Testis (tissue), 3 donors: ENCODE results near the gene RAB12. TPM values are rescaled to one million over a fixed set of nuclear protein-coding genes. Genes with fewer than 3 reads are reported as not detected.
"Not testable (repeated sequence)": the region's sequence is repeated elsewhere in the genome, so short reads cannot be mapped to it uniquely, and the experiment has no call there.

ENCODE experiments used
- DNase-seq: peaks from one replicate; pipeline ENCODE4 v3.0.0-alpha.2; 2019
- H3K27ac ChIP-seq, 2 donors: fragments of 200-600 bp; sonication (generic); one replicate each; pipeline ENCODE4 v1.5.1; 2019
- H3K27me3 ChIP-seq: fragments of 200-600 bp; sonication (generic); one replicate; pipeline ENCODE4 v1.5.1; 2019
- H3K36me3 ChIP-seq: fragments of 200-600 bp; sonication (generic); one replicate; pipeline ENCODE4 v1.5.1; 2017; ENCODE audit warnings: low read depth; ENCODE audit errors: missing control alignments
- H3K4me1 ChIP-seq: fragments of 200-600 bp; sonication (generic); one replicate; pipeline ENCODE4 v1.5.1; 2019
- H3K4me3 ChIP-seq, 2 donors: fragments of 200-600 bp; sonication (generic); one replicate each; pipeline ENCODE4 v1.5.1; 2017 to 2019
- H3K9me3 ChIP-seq: fragments of 200-600 bp; sonication (generic); one replicate; pipeline ENCODE4 v1.5.1; 2017
- POLR2A ChIP-seq: fragments of 450-650 bp; IDR thresholded peaks from one replicate; pipeline ENCODE4 v1.6.1; 2017; ENCODE audit warnings: antibody characterized with exemption, mild to moderate bottlenecking, moderate library complexity
- WGBS, 2 donors: methylation state at CpG; one replicate each; pipeline ENCODE4 v1.1.5; 2018; 5-methylcytosine and 5-hydroxymethylcytosine counted together
- intact Hi-C: fragments of 100-400 bp; cut with DNase I; formaldehyde crosslinking; loops from one replicate; pipeline ENCODE4 v1.15.1; 2023; ENCODE audit warnings: low total_unique reads
- polyA plus RNA-seq: library from polyadenylated mRNA; stranded (reverse); fragments of 350-450 nt; fragmentation: Illumina TruSeq; extraction: RNeasy Lipid Tissue Mini Kit (QIAGEN cat#74804); gene quantifications from one replicate; pipeline ENCODE4 v1.2.3, GENCODE V29; 2014; ENCODE audit warnings: low read depth, low replicate concordance; ENCODE audit not compliant: insufficient read depth
- total RNA-seq, 2 donors: library from RNA; depleted of rRNA; stranded (reverse); fragments of >200 nt; gene quantifications; one replicate each; pipeline ENCODE4 v1.2.3, GENCODE V29; 2016
- TF ChIP-seq, protein P1 (sequence below), 3 experiments: fragments of 450-650 bp in 2 of 3; fragments of 200-600 bp in 1 of 3; sonication (generic) in 1 of 3; IDR thresholded peaks; one replicate each; pipeline ENCODE4 v1.5.1; 2016 to 2019; ENCODE audit warnings: antibody characterized with exemption in 3 of 3, mild to moderate bottlenecking in 2 of 3, moderate library complexity in 1 of 3

RAB12 gene
- total and polyA plus RNA-seq, 3 donors from 2014 or later, result 28.0 to 52.0 (median 39.8) TPM

DNA sequence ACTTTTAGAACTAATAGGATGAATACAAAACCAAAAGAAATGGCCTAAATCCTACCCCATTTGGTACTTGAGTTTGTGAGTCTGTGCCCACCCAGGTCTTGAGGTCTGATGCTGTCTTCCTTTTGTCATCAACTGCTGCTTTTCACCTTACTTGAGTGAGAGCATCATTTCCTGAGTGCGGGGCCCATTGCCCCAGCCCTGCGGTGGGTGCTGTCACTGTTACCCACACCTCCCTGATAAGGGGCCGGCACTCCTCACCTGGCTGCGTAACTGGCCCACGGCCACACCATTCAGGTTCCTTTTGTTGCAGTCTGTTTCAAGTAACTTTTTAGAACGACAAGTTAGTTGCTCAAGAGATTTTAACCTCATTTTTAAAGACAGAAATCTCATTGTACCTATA is 25.3 kb downstream of the RAB12 start:
- TF ChIP-seq POLR2A, result no peak
- TF ChIP-seq, protein P1, sequence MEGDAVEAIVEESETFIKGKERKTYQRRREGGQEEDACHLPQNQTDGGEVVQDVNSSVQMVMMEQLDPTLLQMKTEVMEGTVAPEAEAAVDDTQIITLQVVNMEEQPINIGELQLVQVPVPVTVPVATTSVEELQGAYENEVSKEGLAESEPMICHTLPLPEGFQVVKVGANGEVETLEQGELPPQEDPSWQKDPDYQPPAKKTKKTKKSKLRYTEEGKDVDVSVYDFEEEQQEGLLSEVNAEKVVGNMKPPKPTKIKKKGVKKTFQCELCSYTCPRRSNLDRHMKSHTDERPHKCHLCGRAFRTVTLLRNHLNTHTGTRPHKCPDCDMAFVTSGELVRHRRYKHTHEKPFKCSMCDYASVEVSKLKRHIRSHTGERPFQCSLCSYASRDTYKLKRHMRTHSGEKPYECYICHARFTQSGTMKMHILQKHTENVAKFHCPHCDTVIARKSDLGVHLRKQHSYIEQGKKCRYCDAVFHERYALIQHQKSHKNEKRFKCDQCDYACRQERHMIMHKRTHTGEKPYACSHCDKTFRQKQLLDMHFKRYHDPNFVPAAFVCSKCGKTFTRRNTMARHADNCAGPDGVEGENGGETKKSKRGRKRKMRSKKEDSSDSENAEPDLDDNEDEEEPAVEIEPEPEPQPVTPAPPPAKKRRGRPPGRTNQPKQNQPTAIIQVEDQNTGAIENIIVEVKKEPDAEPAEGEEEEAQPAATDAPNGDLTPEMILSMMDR (IDR thresholded peaks at IDR 0.05), result no peak
- Histone ChIP-seq H3K4me3 (no peak overlapping the region), H3K9me3 (no peaks in the 10 kb centered on the region), H3K36me3 (no peaks in the 10 kb centered on the region), H3K4me1 (no peaks in the 10 kb centered on the region), H3K27me3 (no peaks in the 10 kb centered on the region), H3K27ac (no peak overlapping the region)
- intact Hi-C loops, result no loop called here
- 93 to 95% methylated on average over 6 of the region's 6 CpGs for WGBS, 2 donors
- DNase-seq, result no peak

DNA sequence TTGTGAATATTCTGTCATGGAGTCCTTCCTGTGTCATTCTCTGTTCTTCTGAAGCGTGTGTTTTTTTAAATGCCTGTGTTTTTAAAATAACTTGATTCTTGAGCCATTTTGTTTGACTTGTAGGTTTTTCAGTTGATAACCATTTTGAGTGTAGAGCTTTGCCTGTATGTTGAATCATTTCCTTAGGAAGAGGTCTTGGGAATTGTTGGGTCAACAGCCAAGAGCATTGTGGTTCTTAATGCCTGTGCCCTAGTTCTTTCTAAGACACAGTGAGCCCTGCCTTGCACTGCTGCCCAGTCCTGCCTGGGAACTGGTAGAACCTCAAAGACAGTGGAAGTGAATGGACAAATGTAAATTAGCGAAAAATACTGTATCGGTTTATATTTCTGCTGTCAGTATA is 25.9 kb downstream of the RAB12 start:
- H3K27ac ChIP-seq, result no peak overlapping the region
- intact Hi-C loops, result no loop called here
- no peaks in the 10 kb centered on the region for H3K9me3 ChIP-seq
- no peaks in the 10 kb centered on the region for H3K27me3 ChIP-seq
- no peaks in the 10 kb centered on the region for H3K4me1 ChIP-seq
- no peak overlapping the region for H3K4me3 ChIP-seq
- no peak for TF ChIP-seq POLR2A
- TF ChIP-seq, protein P1 (IDR thresholded peaks at IDR 0.05), result no peak
- DNase-seq, result no peak
- WGBS, 2 donors, result 93 to 98% methylated on average over 3 of the region's 3 CpGs
- H3K36me3 ChIP-seq, result no peaks in the 10 kb centered on the region

DNA sequence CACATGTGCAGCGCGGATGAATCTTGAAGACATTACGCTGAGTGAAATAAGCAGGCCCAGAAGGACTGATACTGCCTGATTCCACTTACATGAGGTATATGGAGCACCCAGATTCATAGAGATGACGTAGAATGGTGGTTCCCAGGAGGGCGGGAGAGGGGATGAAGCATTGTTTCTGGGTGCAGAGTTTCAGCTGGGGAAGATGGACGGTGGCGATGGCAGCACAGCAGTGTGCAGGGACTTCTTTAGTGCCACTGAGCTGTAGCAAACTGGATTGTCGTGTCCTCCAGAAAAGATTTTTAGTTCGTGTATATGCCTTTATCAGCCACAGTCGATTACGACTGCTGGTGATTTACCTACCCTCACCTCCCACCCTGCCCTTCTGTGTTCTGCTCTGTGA is 30.5 kb downstream of the RAB12 start:
- Histone ChIP-seq H3K36me3 (no peaks in the 10 kb centered on the region), H3K4me1 (no peaks in the 10 kb centered on the region), H3K27ac (no peak overlapping the region), H3K4me3 (no peak overlapping the region), H3K27me3 (no peaks in the 10 kb centered on the region), H3K9me3 (no peaks in the 10 kb centered on the region)
- DNase-seq, result no peak
- intact Hi-C loops, result no loop called here
- TF ChIP-seq, protein P1 (IDR thresholded peaks at IDR 0.05), result no peak
- no peak for TF ChIP-seq POLR2A
- WGBS, 2 donors, result 92 to 93% methylated on average over 11 of the region's 11 CpGs

- no peaks in the 10 kb centered on the region for H3K9me3 ChIP-seq
- H3K36me3 ChIP-seq, result no peaks in the 10 kb centered on the region
- H3K4me3 ChIP-seq, result no peak overlapping the region
- H3K27me3 ChIP-seq, result no peaks in the 10 kb centered on the region
- H3K4me1 ChIP-seq, result no peaks in the 10 kb centered on the region
- no peak for DNase-seq
- no peak overlapping the region for H3K27ac ChIP-seq
- intact Hi-C loops, result no loop called here
- 40 to 48% methylated on average over 3 of the region's 3 CpGs for WGBS, 2 donors
- no peak for TF ChIP-seq POLR2A
- TF ChIP-seq, protein P1 (IDR thresholded peaks at IDR 0.05), result no peak
Measured at GRCh38 chr18:8643326-8643878, 34.2 kb downstream of the RAB12 start.

GRCh38 chr18:8647359-8647758 is 38.1 kb downstream of the RAB12 start:
- intact Hi-C loops, DNase-seq, H3K9me3 ChIP-seq, H3K4me1 ChIP-seq, H3K27me3 ChIP-seq, H3K36me3 ChIP-seq, H3K4me3 ChIP-seq, H3K27ac ChIP-seq: not testable (repeated sequence)
- WGBS, 2 donors, result 85 to 88% methylated on average over 3 of the region's 3 CpGs

DNA sequence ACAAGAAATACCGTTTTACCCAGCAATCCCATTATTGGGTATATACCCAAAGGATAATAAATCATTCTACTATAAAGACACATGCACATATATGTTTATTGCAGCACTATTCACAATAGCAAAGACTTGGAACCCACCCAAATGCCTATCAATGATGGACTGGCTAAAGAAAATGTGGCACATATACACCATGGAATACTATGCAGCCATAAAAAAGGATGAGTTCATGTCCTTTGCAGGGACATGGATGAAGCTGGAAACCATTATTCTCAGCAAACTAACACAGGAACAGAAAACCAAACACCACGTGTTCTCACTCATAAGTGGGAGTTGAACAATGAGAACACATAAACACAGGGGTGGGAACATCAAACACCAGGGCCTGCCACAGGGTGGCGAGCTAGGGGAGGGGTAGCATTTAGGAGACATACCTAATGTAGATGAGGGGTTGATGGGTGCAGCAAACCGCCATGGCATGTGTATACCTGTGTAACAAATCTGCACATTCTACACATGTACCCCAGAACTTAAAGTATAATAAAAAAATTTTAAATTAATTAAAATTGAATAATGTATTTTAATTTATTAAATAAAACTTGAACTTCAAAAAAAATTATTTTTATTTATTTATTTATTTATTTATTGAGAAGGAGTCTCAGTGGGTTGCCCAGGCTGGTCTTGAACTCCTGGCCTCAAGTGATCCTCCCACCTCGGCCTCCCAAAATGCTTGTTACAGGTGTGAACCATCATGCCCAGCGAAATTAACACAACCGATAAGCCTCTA is 42.4 kb downstream of the RAB12 start:
- WGBS, 2 donors, result 90 to 91% methylated on average over 7 of the region's 7 CpGs
- intact Hi-C loops, result not testable (repeated sequence)

More for the DNA sequence above, 42.4 kb downstream of the RAB12 start:
- not testable (repeated sequence) for H3K4me3 ChIP-seq, H3K9me3 ChIP-seq, H3K27me3 ChIP-seq, H3K36me3 ChIP-seq, H3K4me1 ChIP-seq, DNase-seq, H3K27ac ChIP-seq
